PC-3 (cell line): ENCODE measurements around the gene SEMA5A.

Experiments used
- CTCF ChIP-seq: fragments of 300-600 bp; sonication (generic); conservative IDR thresholded peaks from 2 replicates; pipeline ENCODE4 v1.5.1; 2017; ENCODE audit warnings: antibody characterized with exemption, low read depth, mild to moderate bottlenecking, low read length
- EZH2 ChIP-seq: fragments of 300-600 bp; sonication (generic); IDR thresholded peaks from one replicate; pipeline ENCODE4 v1.6.1; 2017; ENCODE audit warnings: antibody characterized with exemption, mild to moderate bottlenecking, low read length; ENCODE audit not compliant: unreplicated experiment
- EZH2phosphoT487 ChIP-seq: fragments of 300-600 bp; sonication (generic); IDR thresholded peaks from 2 replicates; pipeline ENCODE4 v1.6.1; 2018; ENCODE audit warnings: mild to moderate bottlenecking, antibody characterized with exemption, low read length, borderline replicate concordance

GRCh38 chr5:9401786-9402472 lies 143.9 kb downstream of the SEMA5A start:
- TF ChIP-seq EZH2phosphoT487 (no peak), CTCF (no peak), EZH2 (no peak)
